K562 (cell line): ENCODE results near the gene WNT7B. TPM values are rescaled to one million over a fixed set of nuclear protein-coding genes. Genes with fewer than 3 reads are reported as not detected.

Experiments
- ATF7 ChIP-seq: fragments of 450-650 bp; IDR thresholded peaks from 2 replicates; pipeline ENCODE4 v1.7.1; 2014; ENCODE audit warnings: mild to moderate bottlenecking, moderate library complexity
- BHLHE40 ChIP-seq: IDR thresholded peaks from 2 replicates; pipeline ENCODE4 v1.6.1; 2011; ENCODE audit warnings: low read length, improper control_type of control experiment
- BRD9 ChIP-seq: fragments of 450-650 bp; IDR thresholded peaks from 2 replicates; pipeline ENCODE4 v1.6.1; 2018; ENCODE audit warnings: low read depth; ENCODE audit not compliant: partially characterized antibody
- EP300 ChIP-seq: IDR thresholded peaks from 2 replicates; pipeline ENCODE4 v1.6.1; 2012; ENCODE audit warnings: low read length, improper control_type of control experiment
- EWSR1 ChIP-seq: fragments of 450-650 bp; IDR thresholded peaks from 2 replicates; pipeline ENCODE4 v1.6.1; 2018; ENCODE audit warnings: borderline replicate concordance, mild to moderate bottlenecking, low read depth, moderate library complexity; ENCODE audit not compliant: partially characterized antibody
- HOMEZ ChIP-seq: fragments of 250-450 bp; sonication (Bioruptor Pico); IDR thresholded peaks from 2 replicates; pipeline ENCODE4 v1.4.0; 2020; ENCODE audit warnings: mild to moderate bottlenecking, moderate library complexity
- MTA1 ChIP-seq: fragments of 450-650 bp; IDR thresholded peaks from 2 replicates; pipeline ENCODE4 v1.6.1; 2017; ENCODE audit warnings: borderline replicate concordance
- NKRF ChIP-seq: fragments of 450-650 bp; IDR thresholded peaks from 2 replicates; pipeline ENCODE4 v1.6.1; 2016; ENCODE audit warnings: borderline replicate concordance
- SMARCC2 ChIP-seq: fragments of 450-650 bp; IDR thresholded peaks from 2 replicates; pipeline ENCODE4 v1.6.1; 2017; ENCODE audit warnings: antibody characterized with exemption, moderate library complexity, mild to moderate bottlenecking, low read depth
- SUPT5H ChIP-seq: fragments of 450-650 bp; IDR thresholded peaks from 2 replicates; pipeline ENCODE4 v1.6.1; 2016
- TEAD4 ChIP-seq, 2 experiments: sonication (generic) in 1 of 2; formaldehyde crosslinking in 1 of 2; IDR thresholded peaks; 2 replicates each; pipeline versions ENCODE4 v1.6.1 to v1.8.0; 2012 to 2022; ENCODE audit warnings: borderline replicate concordance in 1 of 2, inconsistent platforms in 1 of 2, low read length in 1 of 2, mild to moderate bottlenecking in 1 of 2, missing genetic modification reagents in 1 of 2
- VEZF1 ChIP-seq: fragments of 200-800 bp; sonication (Bioruptor generic); IDR thresholded peaks from 2 replicates; pipeline ENCODE4 v1.6.1; 2017; ENCODE audit warnings: missing genetic modification characterization, missing compliant biosample characterization
- ZBTB11 ChIP-seq, 3 experiments: fragments of 200-800 bp in 1 of 3; fragments of 250-450 bp in 1 of 3; fragments of 450-650 bp in 1 of 3; sonication (Bioruptor Pico) in 1 of 3; sonication (Bioruptor generic) in 1 of 3; formaldehyde crosslinking in 1 of 3; IDR thresholded peaks; 2 replicates each; pipeline versions ENCODE4 v1.6.1 to v1.8.0; 2016 to 2022; ENCODE audit warnings: mild to moderate bottlenecking in 2 of 3, missing genetic modification characterization in 2 of 3, missing compliant biosample characterization in 1 of 3, moderate library complexity in 1 of 3
- ZNF655 ChIP-seq: fragments of 250-450 bp; sonication (Bioruptor Pico); IDR thresholded peaks from 2 replicates; pipeline ENCODE4 v1.5.0; 2021
- polyA plus RNA-seq, 8 experiments: library from polyadenylated mRNA; depleted of rRNA in 4 of 8; stranded (reverse) in 5 of 8; unstranded in 3 of 8; fragments of >200 nt; fragmentation: Nextera tagmentation in 2 of 8; fragmentation: Illumina TruSeq in 1 of 8; extraction: Ambion mirVana in 2 of 8; extraction: Trizol in 1 of 8; gene quantifications; 2 replicates each; pipeline versions ENCODE4 v1.2.1 to v1.2.3, GENCODE V29; 2011 to 2014; ENCODE audit warnings: inconsistent platforms in 1 of 8, missing spikeins in 1 of 8
- total RNA-seq, 7 experiments: library from RNA; depleted of rRNA in 6 of 7; stranded (reverse); fragments of >200 nt in 6 of 7; fragmentation: Illumina TruSeq in 2 of 7; extraction: Trizol in 2 of 7; gene quantifications; 2 replicates each; pipeline versions ENCODE4 v1.2.1 to v1.2.3, GENCODE V29; 2011 to 2021; ENCODE audit warnings: low replicate concordance in 1 of 7

The WNT7B gene
- total and polyA plus RNA-seq, 9 of the 15 experiments (the other 6 are each of a cell fraction or from before 2014, with no cell fraction given): not detected

- no peak for TF ChIP-seq ZBTB11 (CRISPR knock-in tag; IDR thresholded peaks at IDR 0.05)
- no peak for TF ChIP-seq EP300
- no peak for TF ChIP-seq MTA1
- no peak for TF ChIP-seq NKRF
- no peak for TF ChIP-seq EWSR1
- no peak for TF ChIP-seq BRD9
- TF ChIP-seq ZNF655 (CRISPR knock-in tag): no peak
- TF ChIP-seq TEAD4 (IDR thresholded peaks at IDR 0.05; ENCODE audit: low read length): no peak
- TF ChIP-seq TEAD4 (CRISPR knock-in tag; IDR thresholded peaks at IDR 0.05; ENCODE audit: borderline replicate concordance): no peak
- TF ChIP-seq ATF7: no peak
- no peak for TF ChIP-seq BHLHE40
- TF ChIP-seq SMARCC2: no peak
- no peak for TF ChIP-seq VEZF1 (CRISPR knock-in tag)
- no peak for TF ChIP-seq SUPT5H
- TF ChIP-seq HOMEZ (CRISPR knock-in tag): no peak
Observed at GRCh38 chr22:46010951-46011626, 34.1 kb upstream of the WNT7B start (continued).
